ENCODE data around the gene IMPG2.

The IMPG2 gene

DNA sequence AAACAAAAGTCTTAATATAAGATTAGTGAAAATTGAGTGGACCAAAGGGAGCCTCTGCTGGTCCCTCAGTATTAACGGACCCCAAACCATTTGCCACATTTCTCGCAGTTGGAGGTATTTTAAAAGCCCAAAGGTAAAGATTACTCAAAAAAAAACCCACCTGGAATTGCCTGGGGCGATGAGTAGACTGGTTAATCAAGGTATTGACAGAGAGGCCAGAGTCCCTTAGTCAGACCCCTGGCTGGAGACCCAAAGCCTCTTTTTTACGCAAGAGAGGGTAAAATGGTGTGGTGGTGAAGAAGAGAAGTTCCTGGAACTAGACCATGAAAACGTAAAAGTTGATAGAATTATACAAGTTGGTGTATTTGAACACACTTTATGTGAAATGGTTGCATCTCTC, 137.2 kb downstream of the IMPG2 start:
- DNase-seq (ENCODE audit: low spot score) = no peak

DNA sequence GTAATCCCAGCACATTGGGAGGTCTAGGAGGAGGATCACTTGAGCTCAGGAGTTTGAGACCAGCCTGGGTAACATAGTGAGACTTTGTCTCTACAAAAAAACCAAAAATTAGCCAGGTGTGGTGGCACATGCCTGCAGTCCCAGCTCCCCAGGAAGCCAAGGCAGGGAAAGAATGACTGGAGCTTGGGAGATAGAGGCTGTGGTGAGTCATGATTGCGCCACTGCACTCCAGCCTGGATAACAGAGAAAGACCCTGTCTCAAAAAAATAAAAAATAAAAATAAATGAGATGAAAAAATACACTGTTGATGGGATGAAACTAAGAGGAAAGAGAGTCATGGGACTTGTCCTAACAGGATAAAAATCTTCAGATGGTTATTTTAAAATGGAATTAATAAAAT, 137.6 kb downstream of the IMPG2 start:
- no peak for DNase-seq (ENCODE audit: low spot score)

DNA sequence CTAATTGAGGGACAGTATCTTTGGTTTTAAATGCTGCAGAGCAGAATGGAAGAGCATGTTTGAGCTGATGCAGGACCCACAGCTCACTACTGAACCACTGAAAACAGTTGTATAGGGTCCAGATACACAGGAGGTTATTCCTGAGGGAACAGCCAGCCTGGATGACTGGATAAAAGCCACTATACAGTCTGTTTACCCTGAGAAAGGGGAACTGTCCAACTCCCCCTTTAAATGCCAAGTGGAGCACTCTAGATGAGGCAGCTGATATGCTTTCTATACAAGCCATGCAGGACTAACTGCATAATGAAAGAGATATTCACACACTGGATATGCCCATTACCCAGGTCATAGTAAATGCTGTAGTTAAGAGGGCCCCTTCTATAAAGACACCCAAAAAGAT, 138.6 kb downstream of the IMPG2 start:
- no peak for DNase-seq (ENCODE audit: low spot score)

DNA sequence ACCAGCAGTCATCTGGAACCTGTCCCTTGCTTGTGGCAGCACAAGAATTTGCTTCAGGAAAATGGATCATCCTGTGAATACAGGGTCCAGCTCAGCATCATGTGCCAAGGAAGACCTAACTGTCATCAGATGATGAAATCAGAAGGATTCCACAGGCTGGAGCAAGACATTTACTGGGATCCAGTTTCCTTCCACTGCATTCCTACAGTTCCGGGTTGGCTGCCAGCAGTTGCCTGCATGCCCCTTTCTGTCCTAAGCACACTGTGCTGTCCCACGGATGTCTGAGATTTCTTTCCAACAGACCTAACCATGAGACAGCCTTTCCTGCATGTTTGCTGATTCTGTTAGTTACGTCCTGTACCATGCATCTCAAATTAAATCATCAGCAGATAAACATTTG, 140.7 kb downstream of the IMPG2 start:
- no peak for DNase-seq (ENCODE audit: low spot score)

DNA sequence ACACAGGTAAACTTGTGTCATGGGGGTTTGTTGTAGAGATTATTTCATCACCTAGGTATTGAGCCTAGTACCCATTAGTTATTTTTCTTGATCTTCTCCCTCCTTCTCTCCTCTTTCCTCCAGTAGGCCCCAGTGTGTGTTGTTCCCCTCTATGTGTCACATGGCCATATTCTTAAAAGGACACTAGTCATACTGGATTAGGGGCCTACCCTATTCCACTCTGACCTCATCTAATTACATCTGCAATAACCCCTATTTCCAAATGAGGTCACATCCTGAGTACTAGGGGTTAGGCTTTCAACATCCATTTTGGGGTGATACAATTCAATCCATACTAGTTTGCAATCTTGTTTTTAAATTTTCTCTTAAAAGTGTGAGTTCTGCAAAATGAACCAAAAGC, 142.8 kb downstream of the IMPG2 start:
- DNase-seq (ENCODE audit: low spot score) = no peak
